GM21381 (cell line): Measurements from ENCODE around the gene RPL22.
"Not testable (repeated sequence)": the region's sequence is repeated elsewhere in the genome, so short reads cannot be mapped to it uniquely, and the experiment has no call there.

Experiments used
- ATAC-seq: cut with Tn5 transposase; IDR thresholded peaks from one replicate; pipeline ENCODE4 v1.9.1; 2021; ENCODE audit warnings: mild to moderate bottlenecking, moderate library complexity; ENCODE audit not compliant: unreplicated experiment

Gene RPL22

DNA sequence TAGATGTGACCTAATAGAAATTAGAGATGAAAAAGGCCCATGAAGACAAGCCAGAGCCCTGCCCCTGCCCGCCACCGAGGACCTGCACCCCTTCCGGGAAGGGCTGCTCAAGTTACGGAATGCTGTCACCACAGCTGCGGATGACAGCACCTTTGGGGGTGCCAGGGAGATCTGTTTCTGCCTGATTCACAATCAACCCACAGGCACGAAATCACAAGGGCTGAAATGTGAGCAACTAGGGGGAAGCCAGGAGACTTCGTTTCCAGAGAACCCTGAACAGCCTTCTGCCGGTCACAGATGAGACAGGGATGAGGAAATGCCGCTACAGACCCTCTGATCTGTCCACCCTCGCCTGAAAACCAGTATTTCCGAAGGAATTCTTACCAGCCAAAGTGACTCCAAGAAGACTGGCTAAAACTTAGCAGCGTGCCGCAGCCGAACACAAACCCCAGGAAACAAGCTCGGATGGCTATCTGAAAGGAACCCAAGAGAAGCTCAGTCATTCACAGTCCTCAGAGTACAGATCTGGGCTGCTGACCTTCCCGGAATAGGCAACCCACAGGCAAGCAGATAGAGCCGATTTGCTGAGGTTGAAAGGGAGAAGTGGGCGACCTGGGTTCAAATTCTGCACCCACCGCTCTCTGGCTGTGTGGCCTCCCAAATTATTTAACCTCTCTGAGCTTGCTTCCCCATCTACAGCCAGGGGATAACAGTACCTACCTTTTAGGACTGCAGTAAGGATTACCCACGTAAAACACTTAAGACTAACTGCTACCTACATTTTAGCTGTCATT, 35.3 kb upstream of the RPL22 start:
- no peak for ATAC-seq

- no peak for ATAC-seq
Observed at GRCh38 chr1:6233376-6233775, 34.0 kb upstream of the RPL22 start.

GRCh38 chr1:6225651-6226050, 26.3 kb upstream of the RPL22 start:
- no peak for ATAC-seq

GRCh38 chr1:6224718-6225117, 25.3 kb upstream of the RPL22 start:
- ATAC-seq, result no peak

- ATAC-seq, result no peak
Observed at GRCh38 chr1:6223617-6224016, 24.2 kb upstream of the RPL22 start.

DNA sequence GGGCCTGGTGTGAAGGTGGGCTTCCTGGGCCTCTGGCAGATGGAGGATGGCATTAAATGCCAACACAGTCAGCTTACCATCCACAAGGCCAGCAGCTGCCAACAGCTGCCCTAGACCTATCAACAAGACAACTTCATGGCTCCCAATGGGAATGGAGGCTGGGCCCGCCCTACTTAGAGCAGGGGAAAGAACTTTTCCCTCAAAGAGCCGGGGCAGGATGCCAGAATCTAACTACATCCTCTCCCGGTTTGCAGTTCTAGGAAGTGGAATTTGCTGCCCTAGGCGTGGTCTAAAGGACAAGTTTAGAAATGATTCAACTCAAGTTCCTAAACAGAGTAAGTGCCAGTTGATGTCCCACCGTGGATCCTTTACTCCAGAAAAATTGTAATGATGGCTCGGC, 23.2 kb upstream of the RPL22 start:
- ATAC-seq, result no peak

DNA sequence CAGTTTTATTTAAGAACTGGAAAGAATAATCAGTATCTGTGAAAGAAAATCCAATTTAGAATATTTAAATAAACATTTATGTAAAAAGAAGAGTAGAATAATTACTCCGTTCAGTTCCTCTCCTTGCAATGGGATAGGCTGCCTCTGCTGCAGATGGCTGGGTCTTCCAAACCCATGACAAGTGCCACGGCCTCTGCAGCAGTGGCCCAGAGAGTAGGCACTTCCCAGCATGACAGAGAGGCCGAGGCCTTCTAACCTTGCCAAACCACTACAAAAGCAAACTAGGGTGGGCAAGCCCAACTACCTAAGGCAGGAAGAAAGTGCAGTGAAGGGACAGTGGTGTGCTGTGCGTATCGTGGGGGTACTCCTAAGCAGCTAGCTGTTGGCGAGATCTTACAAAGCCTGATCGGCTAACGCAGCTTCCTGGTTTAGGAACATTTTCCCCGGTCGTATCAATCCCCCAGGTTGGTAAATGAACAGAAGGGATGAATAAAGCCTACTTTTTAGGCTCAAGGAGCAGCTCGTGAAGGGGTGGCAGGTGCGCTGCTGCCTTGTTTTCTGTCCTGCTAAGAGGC, 21.9 kb upstream of the RPL22 start:
- no peak for ATAC-seq

DNA sequence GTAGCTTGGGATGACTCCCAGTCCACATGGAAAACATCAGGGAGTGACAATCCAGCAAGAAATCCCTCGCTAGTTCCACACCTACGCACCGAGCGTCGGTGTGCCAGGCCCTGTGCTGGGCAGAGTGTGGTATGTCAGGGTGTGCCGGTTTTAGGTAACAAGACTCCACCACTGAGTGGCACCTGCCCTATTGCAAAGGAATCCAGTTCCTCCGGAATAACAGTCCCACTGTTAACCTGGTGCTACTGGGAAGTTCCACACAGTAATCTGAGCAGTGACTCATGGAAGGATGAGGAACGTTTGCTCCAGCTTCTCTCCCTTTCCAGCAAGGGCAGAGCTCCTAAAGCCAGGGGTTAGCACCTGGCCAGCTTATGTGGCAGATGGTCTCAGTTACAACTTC, 20.8 kb upstream of the RPL22 start:
- ATAC-seq, result no peak

- ATAC-seq, result not testable (repeated sequence)
Observed at GRCh38 chr1:6219641-6220040, 20.2 kb upstream of the RPL22 start.

DNA sequence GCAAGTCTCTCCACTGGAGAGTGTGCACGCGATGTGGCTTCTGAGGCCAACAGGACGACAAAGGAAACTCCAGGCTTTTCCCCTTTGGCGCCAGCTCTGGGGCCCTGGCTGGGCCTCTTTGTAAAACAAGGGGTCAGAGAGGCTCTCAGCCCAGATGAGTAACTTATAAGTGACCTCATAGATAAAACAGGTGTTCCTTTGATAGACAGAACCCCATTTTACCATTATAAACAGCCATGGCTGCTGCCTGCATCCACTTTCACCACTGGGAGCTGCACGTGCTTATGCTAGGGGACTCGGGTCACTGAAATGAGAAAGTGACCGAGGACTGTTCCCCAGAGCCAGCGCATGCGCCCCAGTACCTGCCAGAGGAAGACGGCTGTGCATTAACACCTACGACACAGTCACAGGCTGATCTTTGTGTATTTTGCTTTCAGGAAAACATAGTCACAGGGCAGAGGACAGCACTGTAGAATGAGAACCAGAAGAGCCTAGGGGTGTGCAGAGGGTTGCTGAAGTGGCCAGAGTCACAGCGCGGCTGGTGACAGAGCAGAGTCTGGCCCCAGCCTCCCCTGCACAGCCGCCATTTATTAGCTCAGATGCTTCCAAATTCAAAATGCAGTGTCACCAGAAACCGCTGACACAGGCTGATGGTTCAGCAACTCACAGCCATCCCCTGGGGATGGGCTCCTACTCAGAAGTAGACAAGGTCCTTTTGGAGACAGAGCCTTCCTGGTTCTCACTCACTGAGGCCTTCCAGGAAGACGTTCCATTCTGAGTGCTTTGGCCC, 19.2 kb upstream of the RPL22 start:
- no peak for ATAC-seq

GRCh38 chr1:6212193-6212959, 13.0 kb upstream of the RPL22 start:
- ATAC-seq, result no peak

- no peak for ATAC-seq
Observed at GRCh38 chr1:6211731-6212130, 12.3 kb upstream of the RPL22 start.

DNA sequence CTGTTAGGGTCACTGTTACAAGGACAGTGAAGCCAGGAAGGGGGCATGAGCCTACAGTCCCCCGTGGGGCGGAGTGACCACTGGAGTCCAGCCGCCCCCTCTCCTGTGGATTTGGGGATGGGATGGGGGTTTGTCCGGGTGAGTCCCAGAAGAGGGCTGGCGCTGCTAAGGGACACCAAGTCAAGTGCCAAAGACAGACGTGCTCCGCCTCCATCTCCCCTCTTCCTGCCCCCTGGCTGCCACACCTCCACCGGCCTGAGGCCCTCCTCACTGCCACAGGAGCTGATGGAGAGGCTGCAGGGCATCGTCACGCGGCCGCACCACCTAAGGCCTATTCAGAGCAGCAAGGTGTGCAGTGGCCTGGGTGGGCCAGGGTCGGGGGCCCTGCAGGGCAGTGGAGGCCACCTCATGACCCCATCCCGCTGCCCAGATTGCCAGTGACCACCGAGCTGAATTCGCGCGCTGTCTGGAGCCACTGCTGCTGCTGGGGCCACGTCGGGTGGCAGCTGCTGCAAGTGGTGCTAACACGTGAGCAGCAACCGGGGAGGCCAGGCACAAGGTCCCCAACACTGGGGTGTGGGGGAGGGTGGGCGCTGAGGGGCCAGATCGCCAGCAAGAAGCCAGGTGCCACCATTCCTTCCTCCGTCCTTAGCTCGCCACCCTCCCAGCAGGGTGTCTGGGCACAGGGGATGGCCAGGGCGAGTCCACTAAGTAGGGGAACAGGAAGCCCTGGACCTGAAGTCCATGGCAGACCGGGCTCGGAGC, 11.4 kb upstream of the RPL22 start:
- no peak for ATAC-seq

GRCh38 chr1:6209661-6210580, 10.5 kb upstream of the RPL22 start:
- ATAC-seq, result no peak

DNA sequence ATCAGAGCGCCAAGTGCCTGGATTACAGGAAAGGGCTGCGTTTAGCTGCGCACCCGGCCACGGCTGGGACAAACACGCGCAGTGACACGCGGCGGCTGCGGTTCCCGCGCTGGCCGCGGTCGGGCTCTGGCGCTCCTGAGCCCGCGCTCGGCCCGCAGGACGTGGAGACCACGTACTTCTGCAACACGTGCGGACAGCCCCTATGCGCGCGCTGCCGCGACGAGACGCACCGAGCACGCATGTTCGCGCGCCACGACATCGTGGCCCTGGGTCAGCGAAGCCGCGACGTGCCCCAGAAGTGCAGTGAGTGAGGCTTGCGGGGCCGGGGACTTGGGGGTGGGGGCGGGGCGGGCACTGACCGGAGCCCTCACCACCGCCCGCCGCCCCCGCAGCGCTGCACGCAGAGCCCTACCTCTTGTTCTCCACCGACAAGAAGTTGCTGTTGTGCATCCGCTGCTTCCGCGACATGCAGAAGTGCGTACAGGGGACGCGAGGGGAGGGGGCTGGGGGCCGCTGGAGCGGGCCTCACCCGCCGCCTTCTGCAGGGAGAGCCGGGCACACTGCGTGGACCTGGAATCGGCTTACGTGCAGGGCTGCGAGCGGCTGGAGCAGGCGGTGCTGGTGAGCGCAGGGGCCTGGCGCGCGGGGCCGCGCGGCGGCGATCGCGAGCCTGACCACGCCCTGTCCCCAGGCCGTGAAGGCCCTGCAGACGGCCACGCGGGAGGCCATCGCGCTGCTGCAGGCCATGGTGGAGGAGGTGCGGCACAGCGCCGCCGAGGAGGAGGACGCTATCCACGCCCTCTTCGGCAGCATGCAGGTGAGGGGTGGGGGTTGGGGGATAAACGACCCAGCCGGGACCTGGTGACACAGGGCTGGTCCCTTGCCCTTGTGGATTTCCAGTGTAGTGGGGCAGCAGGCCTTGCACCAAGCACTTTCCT, 9.6 kb upstream of the RPL22 start:
- ATAC-seq, result no peak

DNA sequence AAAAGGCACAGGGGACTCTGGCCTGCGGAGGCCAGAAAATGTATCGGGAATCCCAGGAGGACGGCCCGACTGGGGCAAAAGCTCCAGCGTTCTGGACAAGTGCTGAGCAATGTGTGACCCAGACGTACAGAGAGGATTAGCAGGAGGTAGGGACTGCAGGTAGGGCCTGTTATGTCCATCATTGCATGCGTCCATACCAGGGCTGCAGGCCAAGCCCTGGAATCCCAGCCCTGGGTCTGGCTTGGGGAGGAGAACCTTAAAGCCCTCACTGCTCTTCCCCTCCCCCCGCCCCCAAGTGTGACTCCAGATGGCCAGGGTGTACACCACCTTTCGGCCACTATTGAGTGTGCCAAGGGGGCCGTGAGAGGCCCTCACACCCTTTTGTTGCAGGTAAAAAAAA, 8.5 kb upstream of the RPL22 start:
- no peak for ATAC-seq

DNA sequence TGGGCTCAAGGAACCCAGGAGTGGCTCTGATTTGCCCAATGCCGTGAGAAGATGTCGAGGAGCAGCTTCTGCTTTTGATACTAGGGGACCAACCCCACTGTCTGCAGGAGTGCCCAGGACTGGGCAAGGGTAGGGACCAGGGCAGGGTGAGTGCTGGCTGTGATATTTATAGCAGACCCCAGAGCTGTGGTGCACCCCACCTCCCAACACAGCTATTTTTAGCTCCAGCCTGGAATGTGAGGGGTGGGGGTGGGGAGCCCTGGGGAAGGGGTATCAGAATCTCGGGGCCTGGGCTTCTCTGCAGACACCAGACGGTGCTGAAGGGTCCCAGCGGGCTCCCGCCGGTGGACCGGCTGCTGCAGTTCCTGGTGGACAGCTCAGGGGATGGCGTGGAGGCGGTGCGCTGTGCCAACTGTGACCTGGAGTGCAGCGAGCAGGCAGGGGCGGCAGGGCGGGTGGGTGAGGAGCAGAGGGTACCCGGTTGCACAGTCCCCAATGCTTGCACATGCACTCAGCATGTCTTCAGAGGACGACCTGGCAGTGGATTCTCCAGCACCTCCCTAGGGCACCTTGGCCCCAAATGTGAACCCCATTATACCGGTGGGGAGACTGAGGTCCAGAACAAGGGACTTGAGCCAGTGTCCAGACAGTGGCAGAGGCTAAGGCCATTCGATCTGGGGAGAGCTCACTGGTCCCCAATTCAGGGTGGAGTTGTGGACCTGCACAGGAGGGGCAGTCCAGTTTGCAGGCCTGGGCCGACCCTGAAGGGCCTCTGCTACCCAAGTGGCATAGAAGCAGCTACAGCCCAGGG, 7.9 kb upstream of the RPL22 start:
- no peak for ATAC-seq

GRCh38 chr1:6206520-6206855, 7.1 kb upstream of the RPL22 start:
- ATAC-seq, result no peak
